ENCODE results near the gene NPAS3.
A peak's percentile ranks its signal among the peaks of the same experiment; 100 is the strongest.
"Not testable (repeated sequence)": the region's sequence is repeated elsewhere in the genome, so short reads cannot be mapped to it uniquely, and the experiment has no call there.

NPAS3 gene

GRCh38 chr14:33088274-33088673 is 149.6 kb downstream of the NPAS3 start:
- DNase-seq, result not testable (repeated sequence)

- no peak for DNase-seq
These were observed 159.3 kb downstream of the NPAS3 start for GRCh38 chr14:33098016-33098415.

- DNase-seq, result no peak
These were observed 164.8 kb downstream of the NPAS3 start for GRCh38 chr14:33103489-33103888.

GRCh38 chr14:33103966-33104365 is 165.3 kb downstream of the NPAS3 start:
- DNase-seq, result no peak

GRCh38 chr14:33110737-33111443 is 172.2 kb downstream of the NPAS3 start:
- no peak for DNase-seq

- DNase-seq, result no peak
These were observed 175.7 kb downstream of the NPAS3 start for GRCh38 chr14:33114331-33114730.

- DNase-seq, result peak; percentile 23
These were observed 180.0 kb downstream of the NPAS3 start for GRCh38 chr14:33118668-33119067.

GRCh38 chr14:33120341-33120740 is 181.7 kb downstream of the NPAS3 start:
- DNase-seq, result no peak

- no peak for DNase-seq
These were observed 182.3 kb downstream of the NPAS3 start for GRCh38 chr14:33120966-33121365.

- DNase-seq, result no peak
These were observed 184.6 kb downstream of the NPAS3 start for GRCh38 chr14:33123281-33123680.

- DNase-seq, result no peak
These were observed 187.8 kb downstream of the NPAS3 start for GRCh38 chr14:33126433-33126832.

GRCh38 chr14:33127531-33127930 is 188.9 kb downstream of the NPAS3 start:
- DNase-seq, result no peak

GRCh38 chr14:33131801-33132200 is 193.1 kb downstream of the NPAS3 start:
- DNase-seq, result no peak

GRCh38 chr14:33134162-33134561 is 195.5 kb downstream of the NPAS3 start:
- no peak for DNase-seq

GRCh38 chr14:33134975-33135374 is 196.3 kb downstream of the NPAS3 start:
- no peak for DNase-seq

- no peak for DNase-seq
These were observed 212.2 kb downstream of the NPAS3 start for GRCh38 chr14:33150666-33151428.

GRCh38 chr14:33163109-33163508 is 224.4 kb downstream of the NPAS3 start:
- DNase-seq, result no peak

GRCh38 chr14:33163600-33163999 is 224.9 kb downstream of the NPAS3 start:
- DNase-seq, result no peak

GRCh38 chr14:33165144-33165925 is 226.7 kb downstream of the NPAS3 start:
- DNase-seq, result no peak

- no peak for DNase-seq
These were observed 227.2 kb downstream of the NPAS3 start for GRCh38 chr14:33165926-33166289.

- DNase-seq, result no peak
These were observed 237.3 kb downstream of the NPAS3 start for GRCh38 chr14:33175951-33176350.

- DNase-seq, result no peak
These were observed 245.9 kb downstream of the NPAS3 start for GRCh38 chr14:33184587-33184986.

- DNase-seq, result no peak
These were observed 248.0 kb downstream of the NPAS3 start for GRCh38 chr14:33186656-33187055.

- no peak for DNase-seq
These were observed 250.2 kb downstream of the NPAS3 start for GRCh38 chr14:33188880-33189279.

Measured in NCI-H524 treated with DMSO at 0.1 percent for 48 hours (cell line).